ENCODE data around the gene TMOD3.
"Not testable (repeated sequence)": the region's sequence is repeated elsewhere in the genome, so short reads cannot be mapped to it uniquely, and the experiment has no call there.

Gene TMOD3

GRCh38 chr15:51865317-51865716 is 35.9 kb downstream of the TMOD3 start:
- DNase-seq, result no peak

DNA sequence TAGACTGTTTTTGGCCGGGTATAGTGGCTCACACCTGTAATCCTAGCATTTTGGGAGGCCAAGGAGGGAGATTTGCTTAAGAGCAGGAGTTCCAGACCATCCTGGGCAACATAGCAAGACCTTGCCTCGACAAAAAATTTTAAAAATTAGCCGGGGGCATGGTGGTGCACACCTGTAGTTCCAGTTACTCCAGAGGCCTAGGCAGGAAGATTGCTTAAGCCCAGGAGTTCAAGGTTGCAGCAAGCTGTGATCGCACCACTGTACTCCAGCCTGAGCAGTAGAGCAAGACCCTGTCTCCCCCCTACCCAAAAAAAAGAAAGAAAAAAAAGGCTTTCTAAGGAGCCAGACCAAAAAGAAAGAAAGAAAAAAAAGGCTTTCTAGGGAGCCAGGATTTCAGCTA is 36.7 kb downstream of the TMOD3 start:
- DNase-seq, result no peak

DNA sequence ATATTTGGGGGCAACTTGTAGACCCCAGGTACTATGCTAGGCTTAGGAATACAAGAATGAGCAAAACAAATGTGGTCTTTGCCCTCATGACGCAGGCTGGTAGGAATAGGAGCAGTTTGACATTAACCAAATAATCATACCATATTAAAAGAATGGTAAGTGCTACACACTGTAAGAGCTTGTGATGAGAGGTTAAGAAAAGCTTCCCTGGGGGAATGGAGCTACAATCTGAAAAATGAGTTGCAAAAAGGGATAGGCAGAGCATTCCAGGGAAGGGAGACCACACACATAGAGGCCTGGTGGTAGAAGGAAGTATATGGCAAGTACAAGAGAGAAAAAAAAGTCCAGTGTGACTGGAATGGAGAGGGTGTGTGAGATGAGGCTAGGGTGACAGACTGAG is 37.3 kb downstream of the TMOD3 start:
- no peak for DNase-seq

- DNase-seq, result no peak
These were observed 39.6 kb downstream of the TMOD3 start for GRCh38 chr15:51869060-51869421.

GRCh38 chr15:51870774-51871173 is 41.3 kb downstream of the TMOD3 start:
- DNase-seq, result no peak

DNA sequence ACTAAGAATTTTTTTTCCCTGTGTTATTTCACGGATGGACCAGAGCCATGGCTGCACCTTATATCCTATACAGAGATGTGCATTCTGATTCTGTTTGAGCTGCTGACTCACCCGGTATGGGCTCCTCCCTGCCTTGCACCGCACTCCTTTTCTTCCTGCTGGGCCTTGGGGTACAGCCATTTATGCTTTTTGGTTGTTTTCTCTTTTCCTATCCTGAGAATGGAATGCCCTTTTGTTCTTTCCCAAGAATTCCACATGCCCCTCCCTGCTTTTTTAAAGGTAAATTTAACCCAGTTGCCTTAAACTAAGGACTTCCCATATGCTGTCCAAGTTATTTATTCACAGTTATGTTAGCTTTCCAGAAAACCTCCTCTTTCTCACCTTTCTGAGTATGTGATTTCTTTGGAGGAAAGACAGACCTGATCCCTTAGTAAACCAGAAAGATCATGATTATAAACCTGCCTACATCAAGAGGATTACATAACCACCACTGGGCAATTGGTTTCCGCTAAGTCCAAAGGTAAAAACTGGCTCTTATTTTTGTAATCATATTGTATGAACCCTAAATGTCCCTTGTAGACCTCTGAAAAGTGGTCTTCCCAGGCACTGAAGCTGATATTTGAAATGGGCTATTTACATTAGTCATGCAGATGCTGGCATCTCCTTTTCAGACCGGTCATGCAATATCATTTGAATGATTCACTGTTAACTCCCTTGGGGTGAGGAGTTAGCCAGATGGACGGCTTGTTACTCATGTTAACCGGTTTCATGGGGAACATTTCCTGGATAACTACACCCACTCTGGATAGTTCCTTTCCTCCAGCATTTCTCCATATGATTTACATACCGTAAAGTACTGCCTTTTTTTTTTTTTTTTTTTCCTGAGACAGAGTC is 45.5 kb downstream of the TMOD3 start:
- DNase-seq, result no peak

DNA sequence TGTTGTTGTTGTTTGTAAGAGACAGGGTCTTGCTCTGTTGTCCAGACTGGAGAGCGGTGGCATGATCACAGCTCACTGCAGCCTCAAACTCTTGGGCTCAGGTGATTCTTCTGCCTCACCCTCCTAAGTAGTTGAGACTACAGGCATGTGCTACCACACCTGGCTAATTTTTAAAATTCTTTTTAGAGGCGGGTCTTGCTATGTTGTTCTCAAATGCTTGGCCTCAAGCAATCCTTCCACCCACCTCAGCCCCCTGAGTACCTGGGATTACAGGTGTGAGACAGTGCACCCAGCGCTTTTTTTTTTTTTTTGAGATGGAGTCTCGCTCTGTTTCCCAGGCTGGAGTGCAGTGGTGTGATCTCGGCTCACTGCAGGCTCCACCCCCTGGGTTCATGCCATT is 46.7 kb downstream of the TMOD3 start:
- DNase-seq, result no peak

DNA sequence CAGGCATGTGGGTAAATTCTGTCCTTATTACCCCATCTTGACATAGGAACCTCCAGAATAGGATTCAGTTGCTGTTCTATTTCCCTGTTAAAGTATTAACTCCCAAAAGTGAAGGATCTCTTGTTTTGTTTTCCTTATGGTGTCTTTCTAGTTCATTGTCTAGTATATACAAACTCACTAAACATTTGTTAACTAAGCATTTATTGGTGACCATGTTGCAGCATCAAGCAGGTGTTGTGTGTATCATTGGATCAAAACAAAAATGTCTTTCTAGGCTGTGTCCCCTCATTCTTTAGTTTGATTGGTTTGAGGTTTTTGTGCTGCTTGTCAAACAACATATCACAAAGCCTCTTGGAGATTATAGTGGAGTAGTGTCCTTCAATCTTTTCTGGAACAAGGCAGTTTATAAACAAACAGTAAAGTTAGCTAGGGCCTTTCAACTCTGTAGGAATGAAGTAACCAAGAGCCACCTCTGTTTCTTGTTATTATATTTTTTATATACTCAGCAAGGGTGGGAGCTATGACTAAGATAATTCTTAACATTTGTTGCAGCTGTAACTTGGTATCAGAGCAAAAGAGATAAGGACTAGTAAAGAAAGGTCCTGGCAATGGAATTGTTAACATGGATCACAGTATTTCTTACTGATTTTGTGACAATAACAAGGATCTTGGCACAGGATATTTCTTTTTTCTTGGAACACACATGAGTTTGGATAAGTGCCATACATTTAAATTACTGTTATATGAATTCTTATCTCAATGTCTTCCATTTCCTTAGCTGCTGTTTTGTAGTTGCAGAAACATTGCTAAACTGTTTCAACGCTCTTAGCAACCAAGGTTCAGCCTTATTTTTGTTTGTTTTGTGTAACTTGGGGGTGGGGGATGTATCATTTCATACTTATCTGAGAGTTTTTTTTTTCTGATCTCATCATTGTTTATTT is 49.3 kb downstream of the TMOD3 start:
- DNase-seq, result no peak

GRCh38 chr15:51879555-51879954 is 50.1 kb downstream of the TMOD3 start:
- no peak for DNase-seq

DNA sequence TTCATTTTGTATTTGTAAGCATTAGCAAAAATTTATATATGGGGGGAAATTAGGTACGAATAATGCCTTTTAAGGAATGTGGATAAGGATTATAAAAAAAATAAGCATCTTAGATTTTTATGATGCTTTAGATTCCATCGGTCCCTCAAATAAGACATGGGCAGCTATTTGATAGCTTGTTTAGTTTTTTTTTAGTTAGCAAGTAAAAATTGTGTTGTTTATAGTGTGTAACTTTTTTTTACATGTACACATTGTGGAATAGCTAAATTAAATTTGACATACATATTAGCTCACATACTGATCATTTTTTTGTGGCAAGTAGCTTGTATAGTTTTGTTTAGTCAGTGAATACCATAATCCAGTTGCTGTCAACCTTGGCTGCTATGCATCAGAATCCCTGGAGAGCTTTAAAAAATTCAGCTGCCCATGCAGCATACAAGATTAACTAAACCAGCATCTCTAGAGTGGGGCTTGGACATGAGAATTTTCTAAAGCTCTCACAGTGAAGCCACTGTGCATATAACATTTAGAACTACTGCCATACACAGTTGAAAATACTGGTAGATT is 53.9 kb downstream of the TMOD3 start:
- no peak for DNase-seq

- no peak for DNase-seq
These were observed 54.6 kb downstream of the TMOD3 start for GRCh38 chr15:51884041-51884440.

- DNase-seq, result no peak
These were observed 55.2 kb downstream of the TMOD3 start for GRCh38 chr15:51884517-51885236.

GRCh38 chr15:51885758-51886157 is 56.3 kb downstream of the TMOD3 start:
- DNase-seq, result not testable (repeated sequence)

GRCh38 chr15:51887887-51888592 is 58.6 kb downstream of the TMOD3 start:
- DNase-seq, result no peak

DNA sequence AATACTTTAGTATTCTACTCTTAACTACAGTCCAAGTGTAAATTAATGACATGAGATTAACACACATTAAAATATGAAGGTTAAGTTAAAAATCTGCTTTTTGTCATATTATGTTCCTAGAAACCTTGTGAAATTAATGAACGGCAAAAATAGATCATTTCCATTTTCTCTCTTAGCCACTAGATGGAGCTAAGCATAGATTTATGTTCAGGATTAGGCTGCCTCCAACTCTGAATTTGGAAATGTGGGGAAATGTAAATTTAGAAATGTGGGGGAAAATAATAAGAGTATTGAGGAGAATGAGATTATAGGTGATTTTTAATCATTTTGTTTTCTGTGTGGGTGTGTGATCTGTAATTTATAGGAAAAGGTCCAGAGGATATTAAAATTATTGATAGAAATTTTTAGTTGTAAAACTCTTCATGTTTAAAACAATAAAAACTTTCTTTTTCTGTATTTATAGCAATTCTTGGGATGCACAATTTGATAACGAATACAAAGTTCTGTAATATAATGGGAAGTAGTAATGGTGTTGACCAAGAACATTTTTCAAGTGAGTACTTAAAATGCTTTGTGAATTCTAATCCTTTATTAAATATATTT is 59.2 kb downstream of the TMOD3 start:
- no peak for DNase-seq

DNA sequence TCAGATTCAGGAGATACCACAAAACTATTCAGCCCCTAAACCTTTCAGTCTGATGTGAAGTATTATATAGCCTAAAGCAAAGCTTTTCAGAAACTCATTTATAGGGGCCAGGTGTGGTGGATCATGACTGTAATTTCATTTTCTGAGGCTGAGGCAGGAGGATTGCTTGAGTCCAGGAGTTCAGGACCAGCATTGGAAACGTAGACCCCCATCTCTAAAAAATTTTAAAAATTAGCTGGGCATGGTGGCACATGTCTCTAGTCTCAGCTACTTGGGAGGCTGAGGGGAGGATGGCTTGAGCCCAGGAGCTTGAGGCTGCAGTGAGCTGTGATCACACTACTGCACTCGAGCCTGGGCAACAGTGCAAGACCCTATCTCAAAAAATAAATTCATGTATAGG is 60.0 kb downstream of the TMOD3 start:
- DNase-seq, result no peak

DNA sequence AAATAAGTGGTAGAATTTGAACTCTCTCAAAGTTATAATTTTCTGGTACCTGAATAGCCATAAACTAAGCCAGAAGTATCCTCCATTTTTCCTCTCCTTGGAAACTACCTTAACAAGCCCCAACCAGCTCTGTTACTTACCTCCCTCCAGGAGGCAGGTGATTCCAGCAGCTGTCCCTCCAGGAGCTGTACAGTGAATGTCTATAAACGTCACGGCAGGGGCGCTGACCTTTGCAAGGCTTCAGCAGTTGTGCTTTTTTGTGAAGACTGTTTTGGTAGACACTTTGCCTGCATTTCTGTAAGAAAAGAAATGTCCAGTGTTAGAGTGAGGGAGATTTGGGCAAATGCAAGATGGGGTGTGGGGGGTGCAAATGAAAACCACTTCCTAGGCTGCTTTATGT is 75.0 kb downstream of the TMOD3 start:
- no peak for DNase-seq

GRCh38 chr15:51904931-51905330 is 75.5 kb downstream of the TMOD3 start:
- no peak for DNase-seq

DNA sequence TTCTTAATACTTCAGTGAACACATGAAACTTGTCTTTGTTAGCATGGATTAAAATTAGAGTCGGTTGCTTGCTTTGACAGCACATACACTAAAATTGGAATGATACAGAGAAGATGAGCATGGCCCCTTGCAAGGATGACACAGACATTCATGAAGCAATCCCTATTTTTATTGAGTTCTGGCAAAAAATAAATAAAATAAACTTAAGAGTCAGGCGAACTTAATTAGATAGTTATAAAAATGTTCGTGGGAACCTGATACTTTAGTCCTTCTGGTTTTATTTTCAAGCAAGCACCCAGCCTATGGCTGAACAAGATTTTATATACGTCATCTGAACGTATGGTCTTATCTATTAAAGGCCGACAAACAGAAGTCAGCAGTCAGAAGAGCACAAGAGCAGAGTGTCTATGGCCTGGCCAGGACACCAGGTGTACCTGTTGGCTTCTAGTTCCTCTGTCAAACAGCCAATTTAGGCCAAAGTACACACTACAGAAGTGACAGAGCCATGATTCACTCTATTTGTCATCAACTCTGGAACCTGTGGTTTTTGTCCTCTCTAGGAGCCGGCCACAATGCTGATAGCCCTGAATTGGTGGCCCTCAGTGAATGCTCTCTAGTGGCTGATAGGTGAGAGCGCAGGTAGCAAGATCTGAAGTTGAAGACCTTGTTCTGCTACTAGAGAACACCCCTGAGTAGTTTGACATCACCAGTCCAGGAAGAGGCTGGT is 77.8 kb downstream of the TMOD3 start:
- no peak for DNase-seq

- DNase-seq, result no peak
These were observed 78.9 kb downstream of the TMOD3 start for GRCh38 chr15:51908316-51908715.

- DNase-seq, result no peak
These were observed 80.1 kb downstream of the TMOD3 start for GRCh38 chr15:51909584-51909983.

All from NCI-H1092 (cell line).